Central memory CD4-positive, alpha-beta T cell (primary cell): ENCODE data around the gene TREML1.
"Not testable (repeated sequence)": the region's sequence is repeated elsewhere in the genome, so short reads cannot be mapped to it uniquely, and the experiment has no call there.

Source experiments
- DNase-seq: peaks from one replicate; pipeline ENCODE4 v3.0.0; 2022
- total RNA-seq, 3 experiments: gene quantifications; one replicate each; lab custom pipeline; 2026; lab: John Stamatoyannopoulos, UW

The TREML1 gene, protein sequence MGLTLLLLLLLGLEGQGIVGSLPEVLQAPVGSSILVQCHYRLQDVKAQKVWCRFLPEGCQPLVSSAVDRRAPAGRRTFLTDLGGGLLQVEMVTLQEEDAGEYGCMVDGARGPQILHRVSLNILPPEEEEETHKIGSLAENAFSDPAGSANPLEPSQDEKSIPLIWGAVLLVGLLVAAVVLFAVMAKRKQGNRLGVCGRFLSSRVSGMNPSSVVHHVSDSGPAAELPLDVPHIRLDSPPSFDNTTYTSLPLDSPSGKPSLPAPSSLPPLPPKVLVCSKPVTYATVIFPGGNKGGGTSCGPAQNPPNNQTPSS
- 0 reads per million in 3 experiments for total RNA-seq

DNA sequence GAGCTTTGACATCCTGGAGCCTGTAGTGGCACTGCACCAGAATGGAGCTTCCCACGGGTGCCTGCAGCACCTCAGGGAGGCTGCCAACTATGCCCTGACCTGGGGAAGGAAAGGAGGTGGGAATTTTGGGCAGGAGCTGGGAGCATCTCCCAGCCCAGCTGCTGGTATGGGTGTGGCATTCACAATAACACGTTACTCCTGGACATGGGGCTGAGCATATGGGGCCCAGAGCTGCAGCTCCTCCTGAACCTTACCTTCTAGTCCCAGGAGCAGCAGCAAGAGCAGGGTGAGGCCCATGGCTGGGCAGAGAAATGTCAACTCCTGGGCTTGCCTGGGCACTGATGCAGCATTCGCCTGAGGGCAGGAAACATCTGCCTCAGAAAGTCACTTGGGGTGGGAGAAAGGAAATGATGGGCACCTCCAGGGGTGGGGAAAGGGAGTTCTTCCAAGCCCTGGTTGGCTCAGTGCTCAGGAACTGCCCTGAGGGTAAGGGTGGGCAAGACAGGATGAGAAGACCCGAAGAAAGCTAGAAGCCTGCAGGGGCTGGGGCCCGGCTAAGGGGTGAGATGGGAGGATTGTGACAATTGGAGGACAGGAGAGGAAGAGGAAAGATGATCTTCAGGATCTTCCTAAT, at the start of gene TREML1:
Gene TREML1, minus strand, starts transcription at position 356 of the 634 bp plus-strand sequence. Its CDS starts 59 bp downstream, at position 297.
- no peak for DNase-seq

DNA sequence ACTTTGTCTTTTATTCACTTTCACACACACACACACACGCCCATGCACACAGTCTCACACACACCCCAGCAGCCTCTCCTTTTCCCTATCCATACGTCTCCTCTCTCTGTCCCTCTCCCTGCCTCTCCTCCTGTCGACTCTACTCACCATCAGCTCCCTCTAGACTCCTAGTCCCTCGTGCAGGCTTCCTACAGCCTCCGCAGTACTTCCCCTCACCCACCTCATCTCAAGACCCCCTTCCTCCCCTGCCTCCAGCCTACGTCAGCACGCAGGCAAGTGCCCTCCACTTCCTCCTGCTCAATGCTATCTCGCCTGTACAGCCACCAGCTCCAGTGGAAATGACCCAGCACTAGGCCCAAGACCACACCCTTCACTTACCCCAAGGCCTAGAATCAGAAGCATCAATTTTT, 47.6 kb upstream of the TREML1 start:
- DNase-seq = no peak

DNA sequence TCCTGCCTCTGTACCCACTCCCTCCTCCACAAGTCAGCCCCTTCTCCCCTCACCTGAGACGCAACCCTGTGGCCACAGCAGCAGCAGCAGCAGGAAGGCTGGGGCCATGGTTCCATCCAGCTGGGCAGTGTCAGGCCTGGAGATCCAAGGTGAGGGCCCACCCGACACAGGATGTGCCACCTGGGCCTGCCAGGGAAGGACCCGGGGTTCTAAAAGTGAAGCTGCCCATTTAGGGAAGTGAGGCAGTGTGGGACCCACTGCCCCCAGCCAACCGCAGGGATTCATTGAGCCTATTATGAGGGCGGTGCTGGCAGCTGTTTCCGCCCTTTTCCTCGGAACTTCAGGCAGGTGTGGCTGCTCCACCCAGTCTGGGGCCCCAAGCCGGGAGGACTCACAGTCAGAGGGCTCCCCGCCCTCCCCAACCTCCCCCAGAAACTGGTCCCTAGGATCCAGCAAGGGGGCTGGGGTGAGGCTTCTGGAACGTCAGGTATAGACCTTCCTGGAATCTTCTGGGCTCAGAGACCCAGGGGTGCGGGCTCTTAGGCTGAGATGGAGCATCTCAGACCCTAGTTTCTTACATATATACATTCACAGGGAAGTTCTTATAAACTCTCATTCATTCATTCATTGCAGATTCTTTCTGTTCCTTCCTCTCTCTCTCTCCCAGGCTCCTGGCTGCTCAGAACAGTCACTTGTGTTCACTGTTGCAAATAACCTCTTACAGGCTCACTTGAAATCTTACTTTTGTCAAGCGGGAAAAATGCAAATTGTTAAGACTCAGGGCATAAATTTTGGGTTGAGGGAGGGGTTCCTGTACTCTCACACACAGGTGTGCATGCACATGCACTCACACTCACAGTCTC, 47.0 kb upstream of the TREML1 start, which contains the start of gene TREML2:
Gene TREML2, minus strand, starts transcription at position 249 of the 863 bp plus-strand sequence. Its CDS starts 141 bp downstream, at position 108.
- DNase-seq = no peak

DNA sequence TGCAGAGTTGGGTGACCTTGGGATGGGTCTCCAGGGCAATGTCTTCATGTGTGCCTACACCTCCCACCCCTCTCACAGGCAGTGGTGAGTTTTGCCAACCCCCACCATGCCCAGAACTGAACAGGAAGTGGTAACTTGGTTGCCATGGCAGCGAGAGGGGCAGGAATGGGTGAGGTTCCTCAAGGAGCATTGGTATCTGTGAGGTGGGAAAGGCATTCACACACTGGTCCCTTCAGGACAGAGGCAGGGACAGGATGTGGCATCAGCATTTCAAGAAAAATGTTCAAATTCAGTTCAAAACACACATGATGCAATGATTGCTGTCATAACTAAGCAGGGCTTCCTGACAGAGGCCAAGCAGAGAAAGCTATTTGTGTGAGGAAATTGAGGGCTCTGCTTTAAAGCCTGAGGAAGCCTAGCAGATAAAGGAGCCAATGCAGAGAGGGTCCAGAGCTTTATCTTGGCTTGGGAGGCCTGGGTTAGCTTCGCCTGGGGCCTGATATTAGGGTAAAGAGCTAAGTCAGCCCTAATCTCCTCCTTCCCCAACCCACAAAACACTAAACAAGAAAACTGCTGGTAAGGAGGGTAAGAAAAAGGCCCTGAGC, 46.3 kb upstream of the TREML1 start:
- peak; percentile 69 for DNase-seq

DNA sequence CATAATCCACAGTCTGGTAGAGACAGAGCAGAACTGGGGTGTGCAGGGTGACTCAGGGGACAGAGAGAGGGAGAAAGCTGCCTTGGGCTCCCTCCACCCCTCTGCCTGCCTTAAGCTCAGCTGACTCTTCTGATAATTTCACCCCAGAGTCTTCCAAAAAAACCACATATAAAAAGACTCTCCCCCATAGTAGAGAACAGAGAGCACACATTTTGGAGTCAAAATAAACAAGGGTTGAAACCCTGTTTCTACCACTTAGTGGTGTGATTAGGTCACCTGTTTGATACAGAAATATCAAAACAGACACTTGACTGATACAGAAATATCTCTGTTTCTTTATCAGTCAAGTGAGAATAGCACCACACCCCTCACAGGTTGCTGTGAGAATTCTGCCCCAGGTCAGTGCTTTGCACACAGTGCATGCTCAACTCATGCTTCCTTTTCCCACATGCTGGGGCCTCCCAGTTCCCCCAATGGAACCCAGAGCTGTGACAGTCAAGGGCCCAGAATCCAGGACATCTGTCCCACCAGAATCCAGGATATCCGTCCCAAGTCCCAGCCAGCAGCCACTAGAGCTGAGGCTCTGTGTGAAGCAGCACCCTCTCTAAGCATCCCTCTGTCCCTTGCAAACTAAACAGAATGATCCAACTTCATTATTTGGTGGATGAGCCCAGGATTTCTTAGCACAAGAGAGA, 45.6 kb upstream of the TREML1 start:
- DNase-seq = peak; percentile 6

DNA sequence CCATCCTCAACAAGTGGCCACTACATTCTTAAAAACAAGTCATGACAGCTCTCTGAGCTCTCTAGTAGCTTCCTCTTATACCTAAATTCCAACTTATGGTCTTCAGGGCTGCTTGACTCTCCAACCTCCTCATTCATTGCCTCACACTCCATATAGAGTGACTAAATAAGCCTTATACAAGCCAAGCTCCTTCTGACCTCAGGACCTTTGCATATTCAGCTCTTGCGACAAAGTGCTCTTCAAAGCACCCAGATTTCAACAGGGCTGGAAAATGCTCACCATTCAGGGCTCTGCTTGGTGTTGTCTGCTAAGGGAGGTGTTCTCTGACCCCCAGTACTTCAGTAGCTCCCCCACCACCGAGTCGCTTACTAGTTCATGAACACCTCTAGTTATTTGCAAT, 43.1 kb upstream of the TREML1 start:
- DNase-seq = no peak

DNA sequence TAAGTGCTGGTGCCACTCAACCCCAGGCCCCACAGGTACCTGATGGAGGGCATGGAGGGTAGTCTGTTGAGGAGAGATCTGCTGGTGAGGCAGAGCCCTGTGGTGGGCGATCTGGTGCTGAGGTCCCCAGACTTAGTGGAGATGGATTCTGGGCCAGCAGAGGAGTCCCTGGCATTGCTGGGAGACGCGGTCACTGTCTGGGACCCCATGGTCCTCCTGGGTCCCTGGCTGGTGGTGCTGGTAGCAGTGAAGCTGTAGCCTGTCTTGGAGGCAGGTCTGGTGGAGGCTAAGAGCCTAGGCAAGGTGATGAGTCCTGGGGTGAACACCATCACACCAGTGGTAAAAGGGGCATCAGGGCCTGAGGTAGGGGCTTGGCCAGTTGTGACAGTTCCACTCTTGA, 40.2 kb upstream of the TREML1 start:
- DNase-seq = no peak

DNA sequence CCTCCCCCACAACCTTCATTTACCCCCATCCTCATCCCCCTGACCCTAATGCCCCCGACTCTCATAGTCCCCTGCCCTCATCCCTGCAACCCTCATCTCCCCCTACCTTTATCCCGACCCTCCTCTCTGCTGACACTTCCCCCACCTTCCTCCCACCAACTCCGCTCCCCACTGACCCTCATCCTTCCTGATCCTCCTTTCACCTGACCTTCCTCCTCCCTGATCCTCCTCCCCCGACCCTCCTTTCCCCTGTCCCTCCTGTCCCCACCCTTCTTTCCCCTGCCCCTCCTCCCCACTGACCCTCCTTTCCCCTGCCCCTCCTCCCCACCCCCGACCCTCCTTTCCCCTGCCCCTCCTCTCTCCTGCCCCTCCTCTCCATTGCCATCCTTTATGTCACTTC, 39.7 kb upstream of the TREML1 start:
- no peak for DNase-seq

DNA sequence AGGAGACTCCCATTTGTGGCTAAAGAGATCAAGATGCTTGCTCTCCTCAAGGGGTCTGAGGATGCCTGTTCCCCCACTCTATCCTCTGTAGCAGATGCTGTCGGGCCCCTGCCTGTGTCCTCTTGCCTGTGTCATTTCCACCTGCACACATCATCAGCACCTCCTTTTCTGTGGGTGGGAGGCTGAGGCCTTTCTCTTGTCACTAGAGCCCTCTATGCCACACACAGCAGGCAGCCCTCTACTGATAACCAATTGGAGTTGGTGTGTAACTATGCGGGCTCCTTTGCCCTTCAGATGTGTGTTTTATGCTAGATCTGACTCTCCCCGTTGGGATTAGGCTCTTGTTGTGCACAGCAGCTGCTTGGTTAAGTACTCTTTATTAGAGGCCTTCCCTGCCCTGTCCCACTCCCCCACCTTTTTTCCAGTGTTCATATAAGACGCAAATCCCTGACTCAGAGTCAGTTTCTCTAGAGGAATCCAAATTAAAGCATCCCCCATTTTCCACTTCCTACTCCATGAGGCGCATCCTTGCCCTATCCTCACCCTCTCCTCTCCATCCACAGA, 39.1 kb upstream of the TREML1 start:
- no peak for DNase-seq

DNA sequence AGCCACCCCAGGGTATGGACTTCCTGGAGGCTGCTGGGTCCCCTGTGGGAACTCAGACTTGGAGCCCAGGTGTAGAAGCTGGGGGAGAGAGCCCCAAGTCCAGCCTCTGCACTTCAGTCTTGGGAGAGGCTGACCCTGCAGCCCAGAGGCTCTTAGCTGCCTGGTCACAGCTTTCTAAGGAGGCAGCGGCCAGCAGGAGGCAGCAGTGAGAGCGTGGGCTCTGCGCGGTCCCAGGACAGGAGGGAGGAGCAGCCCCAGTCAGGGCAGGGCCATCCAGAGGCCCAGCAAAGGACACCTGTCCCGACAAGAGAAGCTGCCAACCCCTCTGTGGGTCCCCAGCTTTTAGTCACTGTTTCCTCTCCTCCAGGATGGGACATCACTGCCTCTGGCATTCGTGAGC, 37.4 kb upstream of the TREML1 start:
- no peak for DNase-seq

DNA sequence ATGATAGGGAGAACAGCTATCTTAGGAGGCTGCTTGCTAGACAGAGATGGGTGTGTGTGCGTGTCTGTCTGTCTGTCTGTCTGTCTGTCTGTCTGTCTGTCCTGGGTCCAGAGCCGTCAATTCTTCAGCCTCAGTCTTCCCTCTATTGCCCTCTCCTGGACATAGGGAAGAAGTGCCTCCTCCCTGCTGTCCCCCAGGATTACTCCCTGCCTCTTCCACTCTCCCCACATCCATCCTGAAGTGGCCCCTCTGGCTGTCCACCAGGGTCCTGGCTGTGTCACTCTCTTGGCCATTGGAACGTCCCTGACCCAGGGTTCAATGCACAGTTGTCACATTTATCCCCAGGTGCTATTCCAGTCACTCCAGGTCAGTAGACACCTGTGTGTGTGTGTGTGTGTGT, 36.6 kb upstream of the TREML1 start:
- DNase-seq = no peak

DNA sequence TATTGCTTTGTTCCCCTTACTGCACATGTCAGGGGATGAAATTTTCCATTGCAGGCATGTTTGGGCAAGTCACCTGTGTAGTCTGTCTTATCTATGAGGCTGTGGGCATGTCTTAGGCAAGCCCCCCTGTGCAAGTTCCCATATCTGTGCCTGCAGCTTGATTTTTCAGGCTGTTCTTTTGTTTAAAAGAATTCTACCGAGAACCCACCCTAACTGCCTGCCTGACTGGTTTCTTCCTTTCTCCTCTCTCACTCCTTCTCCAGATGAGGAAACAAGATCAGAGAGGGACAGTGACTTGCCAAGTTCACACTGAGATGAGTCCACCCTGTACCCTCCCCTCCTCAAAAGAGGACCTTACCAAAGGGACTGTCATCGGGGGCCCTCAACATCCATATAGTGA, 35.8 kb upstream of the TREML1 start:
- no peak for DNase-seq

DNA sequence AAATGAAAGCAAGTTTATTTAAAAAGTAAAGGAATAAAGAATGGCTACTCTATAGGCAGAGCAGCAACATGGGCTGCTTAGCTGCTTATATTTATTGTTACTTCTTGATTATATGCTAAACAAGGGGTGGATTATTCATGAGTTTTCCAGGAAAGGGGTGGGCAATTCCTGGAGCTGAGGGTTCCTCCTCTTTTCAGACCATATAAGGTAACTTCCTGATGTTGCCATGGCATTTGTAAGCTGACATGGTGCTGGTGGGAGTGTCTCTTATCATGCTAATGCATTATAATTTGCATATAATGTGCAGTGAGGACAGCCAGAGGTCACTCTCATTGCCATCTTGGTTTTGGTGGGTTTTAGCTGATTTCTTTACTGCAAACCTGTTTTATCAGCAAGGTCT, 34.9 kb upstream of the TREML1 start:
- DNase-seq = not testable (repeated sequence)

DNA sequence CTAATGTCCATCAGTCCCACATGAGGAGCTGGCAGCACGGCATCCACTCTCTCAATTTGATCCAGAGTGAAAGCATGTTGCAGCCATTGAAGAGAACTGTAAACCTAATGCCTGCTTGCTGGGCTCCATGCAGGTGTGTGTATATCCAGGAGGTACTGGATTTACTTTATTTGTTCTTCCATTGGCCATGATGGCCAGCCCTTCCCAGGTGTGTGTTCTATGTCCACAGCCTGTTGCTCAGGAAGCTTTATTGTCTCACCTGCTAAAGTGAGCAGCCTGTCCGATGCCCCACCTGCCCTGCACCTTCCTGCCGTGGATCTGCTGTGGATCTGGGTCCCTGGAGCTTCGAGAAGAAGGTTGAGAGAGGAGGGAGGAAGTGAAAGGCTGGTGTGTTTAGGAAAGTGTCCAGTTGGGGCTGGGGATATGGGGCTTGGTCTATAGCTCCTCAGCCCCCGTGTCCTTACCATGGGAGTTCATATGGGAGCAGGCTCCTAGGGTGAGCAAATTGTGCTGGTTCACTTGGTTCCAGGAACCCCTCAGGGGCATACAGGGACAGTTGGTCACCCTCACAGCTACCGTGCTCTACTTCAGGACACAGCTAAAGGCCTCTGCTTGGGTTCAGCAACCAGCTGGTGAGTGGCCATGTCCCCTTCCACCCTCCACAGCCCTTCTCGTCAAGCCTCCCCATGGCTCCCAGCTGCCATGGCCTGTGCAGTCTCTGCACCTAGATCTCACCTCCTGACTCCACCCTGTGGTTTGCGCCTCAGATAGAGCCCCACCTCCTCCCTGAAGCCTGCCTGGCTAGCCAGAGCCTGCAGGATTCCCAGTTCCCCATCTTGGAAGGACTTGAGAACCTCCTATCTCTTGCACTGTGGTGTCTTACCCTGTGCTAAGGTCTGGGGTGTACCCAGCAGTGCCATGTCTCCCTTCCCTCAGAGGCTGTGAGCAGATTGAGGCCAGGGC, 34.1 kb upstream of the TREML1 start:
- DNase-seq = no peak

DNA sequence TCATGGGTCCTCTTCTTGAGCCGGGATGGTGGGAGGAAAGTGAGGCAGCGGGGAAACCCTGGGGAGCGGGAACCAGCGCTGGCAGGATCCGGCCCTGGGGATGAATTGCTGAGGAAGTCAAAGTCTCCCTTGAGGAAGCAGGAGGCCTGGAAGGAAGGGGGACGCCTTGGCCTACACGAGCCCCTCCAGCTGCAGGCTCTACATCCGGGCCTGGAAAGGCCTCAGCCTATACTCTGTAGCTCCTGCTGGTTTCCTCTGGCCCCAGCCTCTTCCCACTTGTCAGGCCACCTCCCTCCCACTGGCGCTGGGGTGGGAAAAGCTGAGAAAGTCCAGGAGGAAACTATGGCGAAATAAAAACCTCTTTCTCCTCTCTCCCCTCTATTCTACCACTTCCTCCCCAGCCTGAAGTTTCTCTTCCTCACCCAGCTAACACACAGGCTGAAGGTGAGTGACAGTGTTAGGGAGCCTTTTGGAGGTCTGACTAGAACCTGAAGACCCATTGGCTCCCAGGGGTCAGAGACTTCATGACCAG, 31.9 kb upstream of the TREML1 start:
- DNase-seq = no peak

DNA sequence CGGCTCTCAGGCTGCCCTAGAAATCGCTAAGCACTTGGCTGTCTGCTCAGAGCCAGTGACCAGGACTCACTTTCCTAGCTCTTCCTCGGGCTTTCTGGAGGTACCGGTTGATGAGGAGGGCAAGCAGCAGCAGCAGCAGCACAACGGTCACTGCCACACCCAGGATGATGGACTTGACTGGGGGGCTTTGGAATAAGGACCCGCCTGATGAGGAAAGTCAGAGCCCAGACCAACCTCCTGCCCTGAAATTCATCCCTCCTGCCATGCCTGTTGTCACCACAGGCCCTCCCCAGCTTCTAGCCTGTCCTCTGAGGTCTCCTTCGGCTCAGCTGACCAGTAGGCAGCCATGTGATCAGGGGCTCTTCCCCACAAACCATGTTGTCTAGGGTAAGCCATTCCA, 30.6 kb upstream of the TREML1 start:
- no peak for DNase-seq

DNA sequence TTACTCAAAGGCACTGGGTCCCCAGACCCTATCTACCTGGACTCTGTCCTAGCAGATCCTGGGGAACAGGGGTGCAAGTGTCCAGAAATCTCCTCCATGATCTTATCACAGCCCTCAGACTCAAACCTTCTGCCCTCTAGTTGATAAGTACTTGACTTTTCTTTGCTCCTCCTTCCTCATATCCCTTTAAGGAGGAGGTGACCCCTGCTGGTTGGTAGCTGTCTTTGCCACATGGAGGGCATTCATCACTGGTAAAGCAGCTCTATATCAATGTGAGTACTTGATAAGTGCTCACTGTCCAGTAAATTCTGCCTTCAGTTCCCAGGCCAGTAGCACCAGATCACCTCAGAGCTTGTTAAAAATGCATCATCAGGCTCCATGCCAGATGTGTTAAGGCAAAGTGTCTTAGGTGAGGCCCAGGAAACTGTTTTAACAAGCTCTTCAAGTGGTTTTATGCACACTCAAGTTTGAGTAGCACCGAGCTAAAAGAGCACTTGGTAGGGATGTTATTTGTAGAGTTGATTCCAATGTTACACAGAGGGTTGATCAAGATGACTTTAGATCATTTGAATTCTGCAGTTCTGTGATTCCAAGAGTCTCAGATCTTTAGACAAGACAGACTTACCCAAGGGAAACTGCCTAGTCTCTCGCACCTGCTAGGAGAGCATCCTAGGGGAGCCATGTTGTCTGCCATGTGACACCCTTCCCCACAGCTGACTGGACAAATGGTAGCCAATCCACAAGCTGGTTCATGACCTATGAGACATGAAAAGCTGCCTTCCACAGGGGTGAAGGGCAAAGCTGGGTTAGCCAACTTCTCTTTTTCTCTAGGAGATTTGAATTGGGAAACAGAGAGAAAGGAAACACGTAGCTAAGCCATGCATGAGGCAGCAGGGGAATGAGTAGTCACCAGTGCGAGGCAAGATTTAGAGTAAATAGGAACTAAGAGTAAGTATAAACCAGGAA, 28.2 kb upstream of the TREML1 start:
- peak; percentile 47 for DNase-seq

DNA sequence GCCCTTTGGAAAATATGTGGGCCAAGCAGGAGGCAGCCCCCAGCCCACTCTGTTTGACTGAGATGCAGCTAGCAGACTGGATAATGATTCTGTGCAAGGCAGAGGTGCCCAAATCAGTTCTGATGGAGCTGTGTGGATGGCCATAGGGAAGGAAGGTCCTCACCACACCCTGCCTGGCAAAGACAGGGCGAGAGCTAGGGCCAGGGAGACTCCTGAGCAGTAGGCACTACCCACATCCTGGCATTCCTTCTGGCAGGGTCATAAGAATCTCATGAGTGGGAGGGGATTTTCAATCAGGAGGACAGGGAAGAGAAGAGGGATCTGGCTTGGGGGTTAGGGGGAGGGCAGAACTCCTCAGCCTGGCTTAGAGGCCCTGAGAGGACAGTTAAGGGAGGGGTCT, 27.4 kb upstream of the TREML1 start:
- no peak for DNase-seq

DNA sequence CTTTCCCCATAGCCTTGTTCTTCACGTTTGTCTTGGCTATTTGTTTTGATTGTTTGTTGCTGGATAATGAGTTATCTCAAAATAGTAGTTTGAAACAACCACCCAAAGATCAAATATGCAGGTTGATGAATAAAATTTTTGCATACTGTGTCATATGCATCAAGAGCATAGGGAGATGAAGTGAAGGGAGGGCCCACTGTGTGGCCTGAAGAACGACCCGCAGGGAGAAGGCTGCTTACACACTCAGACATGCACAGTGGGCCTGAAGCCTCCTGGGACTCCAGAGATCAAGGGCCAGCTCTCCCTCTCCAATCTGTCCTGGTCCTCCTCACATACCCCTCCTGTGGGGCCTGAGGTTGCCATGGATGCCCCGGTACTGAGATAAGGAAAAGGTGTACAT, 25.0 kb upstream of the TREML1 start:
- DNase-seq = no peak
